ENCODE data around the gene PPIP5K2. TPM values are rescaled to one million over a fixed set of nuclear protein-coding genes. Genes with fewer than 3 reads are reported as not detected.

Gene PPIP5K2
- total RNA-seq, 1 experiment from 2014 or later, result 52.2 TPM

DNA sequence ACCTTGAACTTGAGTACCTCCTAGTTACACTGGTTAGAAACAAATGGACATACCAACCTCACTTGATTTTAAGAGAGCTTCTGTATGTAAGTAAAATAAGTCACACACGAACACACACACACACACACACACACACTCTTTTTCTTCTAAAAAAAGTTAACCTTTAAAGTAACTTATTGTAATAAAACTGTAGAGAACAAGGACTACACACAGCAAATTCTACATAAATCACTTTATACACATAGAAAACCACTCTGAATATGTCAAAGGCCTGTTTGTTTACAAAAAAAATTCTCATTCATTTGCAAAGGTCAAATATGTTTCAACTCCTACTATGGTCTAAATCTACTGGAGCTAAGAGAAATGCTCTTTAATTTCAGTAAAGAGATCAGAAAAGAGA lies 29.3 kb upstream of the PPIP5K2 start:
- no peaks in the 10 kb centered on the region for H3K9me2 ChIP-seq (replicated peaks; ENCODE audit: low read length)
- no peak overlapping the region for H3K4me3 ChIP-seq (ENCODE audit: low read length)
- H2AFZ ChIP-seq (ENCODE audit: low read length), result no peak overlapping the region
- H3K4me2 ChIP-seq (ENCODE audit: low read length), result no peak overlapping the region
- H3K9me3 ChIP-seq (ENCODE audit: low read length), result no peaks in the 10 kb centered on the region
- no peaks in the 10 kb centered on the region for H4K20me1 ChIP-seq (ENCODE audit: low read length)
- no peak for DNase-seq
- ChIA-PET CTCF (no interaction called here), POLR2A (ENCODE audit: unreplicated experiment) (no interaction called here)
- no peaks in the 10 kb centered on the region for H3K4me1 ChIP-seq (ENCODE audit: insufficient read depth, low read length)
- peaks cover 5% of the 10 kb centered on the region; the same call in 1 of the 2 replicates for H3K36me3 ChIP-seq (ENCODE audit: low read depth, low read length)
- no peaks in the 10 kb centered on the region for H3K79me2 ChIP-seq (ENCODE audit: low read length)
- H3K27ac ChIP-seq (ENCODE audit: low read length), result no peak overlapping the region
- TF ChIP-seq EZH2phosphoT487 (IDR thresholded peaks at IDR 0.05; ENCODE audit: borderline replicate concordance, low read length) (no peak), EZH2 (IDR thresholded peaks at IDR 0.05; ENCODE audit: low read length, unreplicated experiment) (no peak)
- TF ChIP-seq, protein P1, sequence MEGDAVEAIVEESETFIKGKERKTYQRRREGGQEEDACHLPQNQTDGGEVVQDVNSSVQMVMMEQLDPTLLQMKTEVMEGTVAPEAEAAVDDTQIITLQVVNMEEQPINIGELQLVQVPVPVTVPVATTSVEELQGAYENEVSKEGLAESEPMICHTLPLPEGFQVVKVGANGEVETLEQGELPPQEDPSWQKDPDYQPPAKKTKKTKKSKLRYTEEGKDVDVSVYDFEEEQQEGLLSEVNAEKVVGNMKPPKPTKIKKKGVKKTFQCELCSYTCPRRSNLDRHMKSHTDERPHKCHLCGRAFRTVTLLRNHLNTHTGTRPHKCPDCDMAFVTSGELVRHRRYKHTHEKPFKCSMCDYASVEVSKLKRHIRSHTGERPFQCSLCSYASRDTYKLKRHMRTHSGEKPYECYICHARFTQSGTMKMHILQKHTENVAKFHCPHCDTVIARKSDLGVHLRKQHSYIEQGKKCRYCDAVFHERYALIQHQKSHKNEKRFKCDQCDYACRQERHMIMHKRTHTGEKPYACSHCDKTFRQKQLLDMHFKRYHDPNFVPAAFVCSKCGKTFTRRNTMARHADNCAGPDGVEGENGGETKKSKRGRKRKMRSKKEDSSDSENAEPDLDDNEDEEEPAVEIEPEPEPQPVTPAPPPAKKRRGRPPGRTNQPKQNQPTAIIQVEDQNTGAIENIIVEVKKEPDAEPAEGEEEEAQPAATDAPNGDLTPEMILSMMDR (conservative IDR thresholded peaks at IDR 0.05; ENCODE audit: low read depth, low read length), result no peak
- no peaks in the 10 kb centered on the region for H3F3A ChIP-seq (ENCODE audit: low read length, unreplicated experiment)
- no peak overlapping the region for H3K9ac ChIP-seq (ENCODE audit: low read length)
- intact Hi-C loops (cut with micrococcal nuclease), result no loop called here
- no peaks in the 10 kb centered on the region for H3K27me3 ChIP-seq (ENCODE audit: low read length)
- no peak for ATAC-seq
- BruUV-seq (replicated peaks), result no TSS peak

DNA sequence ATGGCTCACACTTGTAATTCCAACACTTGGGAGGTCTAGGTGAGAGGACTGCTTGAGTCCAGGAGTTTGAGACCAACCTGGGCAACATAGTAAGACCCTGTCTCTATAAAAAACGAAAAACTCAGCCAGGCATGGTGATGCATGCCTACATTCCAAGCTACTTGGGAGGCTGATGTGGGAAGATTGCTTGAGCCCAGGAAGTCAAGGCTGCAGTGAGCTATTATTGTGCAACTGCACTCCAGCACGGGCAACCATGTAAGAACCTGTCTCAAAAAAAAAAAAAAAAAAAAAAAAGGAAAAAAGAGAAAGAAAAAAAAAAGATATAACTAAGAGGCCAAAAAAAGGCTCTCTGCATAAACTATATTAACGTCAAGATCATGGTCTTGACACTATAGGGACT lies 27.4 kb upstream of the PPIP5K2 start:
- no peak overlapping the region for H3K4me2 ChIP-seq (ENCODE audit: low read length)
- no peaks in the 10 kb centered on the region for H4K20me1 ChIP-seq (ENCODE audit: low read length)
- no peaks in the 10 kb centered on the region for H3K9me2 ChIP-seq (replicated peaks; ENCODE audit: low read length)
- no TSS peak for BruUV-seq (replicated peaks)
- no peak overlapping the region for H3K27ac ChIP-seq (ENCODE audit: low read length)
- TF ChIP-seq EZH2phosphoT487 (IDR thresholded peaks at IDR 0.05; ENCODE audit: borderline replicate concordance, low read length), result no peak
- no peak for TF ChIP-seq EZH2 (IDR thresholded peaks at IDR 0.05; ENCODE audit: low read length, unreplicated experiment)
- H3K79me2 ChIP-seq (ENCODE audit: low read length), result no peaks in the 10 kb centered on the region
- H3F3A ChIP-seq (ENCODE audit: low read length, unreplicated experiment), result no peaks in the 10 kb centered on the region
- no peaks in the 10 kb centered on the region for H3K9me3 ChIP-seq (ENCODE audit: low read length)
- DNase-seq, result no peak
- ChIA-PET POLR2A (ENCODE audit: unreplicated experiment) (no interaction called here), CTCF (no interaction called here)
- H3K9ac ChIP-seq (ENCODE audit: low read length), result no peak overlapping the region
- ATAC-seq, result no peak
- H2AFZ ChIP-seq (ENCODE audit: low read length), result no peak overlapping the region
- intact Hi-C loops (cut with micrococcal nuclease), result no loop called here
- H3K4me3 ChIP-seq (ENCODE audit: low read length), result no peak overlapping the region
- no peaks in the 10 kb centered on the region for H3K4me1 ChIP-seq (ENCODE audit: insufficient read depth, low read length)
- peaks cover 5% of the 10 kb centered on the region; the same call in 1 of the 2 replicates for H3K36me3 ChIP-seq (ENCODE audit: low read depth, low read length)
- no peaks in the 10 kb centered on the region for H3K27me3 ChIP-seq (ENCODE audit: low read length)

DNA sequence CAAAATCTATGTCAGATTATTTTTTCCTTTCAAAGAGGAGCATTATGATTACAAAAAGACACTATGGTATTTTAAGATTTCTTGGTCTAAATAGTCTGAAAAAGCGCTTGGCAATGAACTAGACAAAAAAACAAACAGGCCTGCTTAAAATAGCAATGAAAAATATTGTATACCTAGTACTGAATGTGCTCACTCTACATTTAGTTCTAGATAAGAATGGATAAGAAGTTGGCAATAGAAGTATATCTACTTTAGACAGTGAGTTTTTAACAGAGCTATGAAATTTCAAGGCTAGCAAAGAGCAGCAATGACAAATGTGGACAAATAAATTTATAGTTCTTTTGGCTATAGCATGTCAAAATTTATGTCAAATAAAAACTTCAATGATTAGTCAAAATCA lies 26.4 kb upstream of the PPIP5K2 start:
- Histone ChIP-seq H3K9me3 (ENCODE audit: low read length) (no peaks in the 10 kb centered on the region), H3K9ac (ENCODE audit: low read length) (no peak overlapping the region), H3F3A (ENCODE audit: low read length, unreplicated experiment) (no peaks in the 10 kb centered on the region), H3K36me3 (ENCODE audit: low read depth, low read length) (peaks cover 5% of the 10 kb centered on the region; the same call in 1 of the 2 replicates), H3K27ac (ENCODE audit: low read length) (no peak overlapping the region), H3K27me3 (ENCODE audit: low read length) (no peaks in the 10 kb centered on the region), H3K4me2 (ENCODE audit: low read length) (no peak overlapping the region), H3K4me1 (ENCODE audit: insufficient read depth, low read length) (no peaks in the 10 kb centered on the region), H4K20me1 (ENCODE audit: low read length) (no peaks in the 10 kb centered on the region), H3K79me2 (ENCODE audit: low read length) (no peaks in the 10 kb centered on the region), H3K4me3 (ENCODE audit: low read length) (no peak overlapping the region), H2AFZ (ENCODE audit: low read length) (no peak overlapping the region), H3K9me2 (replicated peaks; ENCODE audit: low read length) (no peaks in the 10 kb centered on the region)
- POLR2A ChIA-PET (ENCODE audit: unreplicated experiment), result no interaction called here
- CTCF ChIA-PET, result no interaction called here
- ATAC-seq (no peak), DNase-seq (no peak)
- intact Hi-C loops (cut with micrococcal nuclease), result no loop called here
- BruUV-seq (replicated peaks), result no TSS peak
- no peak for TF ChIP-seq EZH2 (IDR thresholded peaks at IDR 0.05; ENCODE audit: low read length, unreplicated experiment)
- no peak for TF ChIP-seq EZH2phosphoT487 (IDR thresholded peaks at IDR 0.05; ENCODE audit: borderline replicate concordance, low read length)
- TF ChIP-seq, protein P1 (conservative IDR thresholded peaks at IDR 0.05; ENCODE audit: low read depth, low read length), result no peak

Data from PC-3 (cell line).